GM12865 (cell line): ENCODE measurements around the gene ACBD4.

Source experiments
- DNase-seq: peaks from one replicate; pipeline ENCODE4 v3.0.0; 2010; ENCODE audit warnings: low read depth
- H3K4me3 ChIP-seq: 2 replicates; pipeline ENCODE4 v1.5.1; 2011; ENCODE audit warnings: mild to moderate bottlenecking, low read depth, low read length, control low read depth
- TF ChIP-seq, protein P1 (sequence below): IDR thresholded peaks from 2 replicates; pipeline ENCODE4 v1.5.1; 2011; ENCODE audit warnings: low read length, control low read depth, low read depth, inconsistent platforms; ENCODE audit not compliant: insufficient read depth; ENCODE audit errors: missing control alignments

ACBD4 gene

DNA sequence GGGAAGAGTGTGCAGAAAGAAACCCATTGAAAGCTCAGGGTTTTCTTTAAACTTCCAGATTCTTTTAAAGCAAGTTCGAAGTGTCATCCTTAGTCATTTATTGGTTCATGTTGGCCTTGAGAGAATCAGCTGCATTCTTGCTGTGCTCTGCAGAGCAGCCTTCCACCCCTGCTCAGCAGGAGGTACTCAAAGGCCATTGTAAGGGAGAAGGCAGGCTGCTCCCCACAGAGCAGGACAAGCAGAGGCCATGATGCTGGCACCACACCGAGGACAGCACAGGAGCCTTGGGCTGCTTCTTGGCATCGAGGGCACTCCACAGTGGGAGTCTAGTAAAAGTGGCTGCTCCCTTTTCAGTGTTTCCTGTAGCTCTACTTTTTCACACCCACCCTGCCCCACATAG is 44.8 kb upstream of the ACBD4 start:
- DNase-seq = no peak
- H3K4me3 ChIP-seq = no peak overlapping the region
- TF ChIP-seq, protein P1, sequence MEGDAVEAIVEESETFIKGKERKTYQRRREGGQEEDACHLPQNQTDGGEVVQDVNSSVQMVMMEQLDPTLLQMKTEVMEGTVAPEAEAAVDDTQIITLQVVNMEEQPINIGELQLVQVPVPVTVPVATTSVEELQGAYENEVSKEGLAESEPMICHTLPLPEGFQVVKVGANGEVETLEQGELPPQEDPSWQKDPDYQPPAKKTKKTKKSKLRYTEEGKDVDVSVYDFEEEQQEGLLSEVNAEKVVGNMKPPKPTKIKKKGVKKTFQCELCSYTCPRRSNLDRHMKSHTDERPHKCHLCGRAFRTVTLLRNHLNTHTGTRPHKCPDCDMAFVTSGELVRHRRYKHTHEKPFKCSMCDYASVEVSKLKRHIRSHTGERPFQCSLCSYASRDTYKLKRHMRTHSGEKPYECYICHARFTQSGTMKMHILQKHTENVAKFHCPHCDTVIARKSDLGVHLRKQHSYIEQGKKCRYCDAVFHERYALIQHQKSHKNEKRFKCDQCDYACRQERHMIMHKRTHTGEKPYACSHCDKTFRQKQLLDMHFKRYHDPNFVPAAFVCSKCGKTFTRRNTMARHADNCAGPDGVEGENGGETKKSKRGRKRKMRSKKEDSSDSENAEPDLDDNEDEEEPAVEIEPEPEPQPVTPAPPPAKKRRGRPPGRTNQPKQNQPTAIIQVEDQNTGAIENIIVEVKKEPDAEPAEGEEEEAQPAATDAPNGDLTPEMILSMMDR = no peak

DNA sequence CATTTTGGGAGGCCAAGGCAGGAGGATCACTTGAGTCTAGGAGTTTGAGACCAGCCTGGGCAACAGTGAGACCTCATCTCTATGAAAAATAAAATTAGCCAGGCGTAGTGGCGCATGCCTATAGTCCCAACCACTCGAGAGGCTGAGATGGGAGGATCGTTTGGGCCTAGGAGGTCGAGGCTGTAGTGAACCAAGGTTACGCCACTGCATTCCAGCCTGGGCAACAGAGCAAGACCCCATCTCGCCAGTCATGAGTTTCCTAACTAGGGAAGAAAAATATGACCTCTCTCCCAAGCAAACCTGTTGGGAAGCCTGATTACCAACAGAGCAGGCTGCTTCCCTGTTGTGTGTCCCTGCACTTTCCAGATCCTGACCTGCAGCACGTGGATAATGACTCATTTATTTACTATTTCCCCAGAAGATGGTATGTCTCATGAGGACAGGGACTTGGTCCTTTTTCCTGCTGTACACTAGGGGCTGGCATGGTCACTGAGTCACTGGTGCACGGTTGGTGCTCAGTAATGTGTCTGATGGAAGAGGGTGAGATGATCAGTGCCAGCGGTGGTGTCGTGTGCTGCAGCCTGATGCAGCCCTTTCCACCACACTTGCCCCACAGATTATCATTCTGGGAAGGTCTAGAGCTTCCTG is 43.6 kb upstream of the ACBD4 start:
- DNase-seq = no peak
- TF ChIP-seq, protein P1 = no peak
- H3K4me3 ChIP-seq = no peak overlapping the region

DNA sequence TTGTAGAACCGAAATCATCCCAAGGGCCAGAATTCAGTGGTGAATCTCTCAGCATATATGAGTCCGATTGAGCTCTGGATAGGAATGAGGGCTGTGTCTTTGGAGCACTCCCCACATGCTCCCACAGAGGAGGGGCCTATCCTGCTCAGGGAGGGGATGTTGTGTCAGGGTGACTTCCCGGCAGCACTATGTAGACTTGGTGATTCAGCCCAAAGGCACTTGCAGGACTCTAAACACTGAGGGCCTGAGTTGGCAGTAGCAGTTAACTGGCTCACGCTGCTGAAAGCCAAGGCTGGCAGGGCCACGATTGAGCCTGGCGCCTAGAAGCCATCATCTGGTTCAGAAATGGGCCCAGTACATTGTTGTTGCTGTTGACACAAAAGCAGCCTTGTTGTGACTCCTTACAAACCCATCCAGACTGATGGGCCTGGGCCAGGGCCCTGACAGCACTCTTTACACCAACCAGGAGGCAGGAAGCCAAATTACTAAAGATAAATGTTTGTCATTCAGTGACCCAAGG is 42.5 kb upstream of the ACBD4 start:
- DNase-seq = no peak
- TF ChIP-seq, protein P1 = no peak
- no peak overlapping the region for H3K4me3 ChIP-seq

DNA sequence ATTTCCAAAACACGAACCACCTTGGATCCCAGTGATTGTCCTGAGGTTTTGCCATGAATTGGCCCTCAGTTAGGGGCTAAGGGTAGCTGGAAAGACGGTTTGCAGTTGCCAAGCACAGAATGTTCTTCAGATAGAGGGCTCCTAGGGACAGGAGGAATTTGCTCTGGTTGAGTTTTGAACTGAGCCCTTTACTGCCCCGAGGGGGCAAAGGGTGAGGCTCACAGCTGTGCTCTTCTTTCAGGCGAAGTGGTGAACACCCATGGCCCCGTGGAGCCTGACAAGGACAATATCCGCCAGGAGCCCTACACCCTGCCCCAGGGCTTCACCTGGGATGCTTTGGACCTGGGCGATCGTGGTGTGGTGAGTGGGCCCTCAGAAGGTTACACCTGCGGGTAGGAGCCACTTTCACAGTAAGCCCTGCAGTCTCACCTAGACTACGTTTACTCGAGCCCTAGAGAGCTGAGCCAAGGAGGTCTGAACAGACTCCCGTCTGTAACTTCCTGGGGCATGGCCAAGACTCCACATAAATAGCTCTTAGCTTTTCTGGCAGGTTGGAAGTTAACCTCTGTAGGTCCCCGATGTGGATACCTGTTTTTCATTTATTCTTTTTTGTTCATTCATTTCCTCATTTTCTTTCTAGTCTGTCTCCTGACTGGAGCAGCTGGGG is 41.9 kb upstream of the ACBD4 start:
- DNase-seq = no peak
- TF ChIP-seq, protein P1 = no peak

DNA sequence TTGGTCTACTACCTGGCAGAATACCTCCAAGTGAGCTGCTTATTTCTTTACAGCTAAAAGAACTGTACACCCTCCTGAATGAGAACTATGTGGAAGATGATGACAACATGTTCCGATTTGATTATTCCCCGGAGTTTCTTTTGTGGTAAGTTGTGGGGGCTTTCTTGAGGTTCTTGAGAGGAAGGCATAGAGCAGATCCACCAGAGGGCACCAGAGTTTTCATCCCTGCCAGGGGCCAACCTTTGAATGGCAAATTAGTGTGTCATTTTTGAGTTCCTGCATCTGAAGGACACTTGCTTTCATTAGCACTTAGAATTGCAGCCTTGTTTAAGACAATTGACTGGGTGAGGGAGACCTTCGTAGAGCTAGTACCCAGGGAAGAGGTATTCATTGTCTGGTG is 39.3 kb upstream of the ACBD4 start:
- peak; percentile 53 for DNase-seq
- TF ChIP-seq, protein P1 = peak; percentile 54

More for the DNA sequence above, 41.9 kb upstream of the ACBD4 start:
- no peak overlapping the region for H3K4me3 ChIP-seq

DNA sequence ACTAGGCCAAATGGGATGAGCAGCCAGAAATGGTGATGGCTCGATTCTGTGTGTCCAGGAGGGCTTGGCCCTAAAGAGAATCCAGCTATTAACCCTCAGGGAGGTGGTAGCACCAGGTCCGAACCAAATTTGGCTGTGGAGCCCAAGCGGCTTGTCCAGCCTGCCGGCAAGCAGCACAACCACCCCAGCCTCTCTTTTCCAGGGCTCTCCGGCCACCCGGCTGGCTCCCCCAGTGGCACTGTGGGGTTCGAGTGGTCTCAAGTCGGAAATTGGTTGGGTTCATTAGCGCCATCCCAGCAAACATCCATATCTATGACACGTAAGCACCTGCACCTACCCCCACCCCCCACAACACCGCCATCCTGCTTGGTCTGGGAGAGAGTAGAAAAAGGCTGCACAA is 38.6 kb upstream of the ACBD4 start:
- no peak for DNase-seq
- TF ChIP-seq, protein P1 = no peak
- no peak overlapping the region for H3K4me3 ChIP-seq

More for the DNA sequence above, 39.3 kb upstream of the ACBD4 start:
- no peak overlapping the region for H3K4me3 ChIP-seq
